Smooth muscle cell (in vitro differentiated cells): ENCODE measurements around the gene APBA2. TPM values are rescaled to one million over a fixed set of nuclear protein-coding genes. Genes with fewer than 3 reads are reported as not detected.

Experiments
- DNase-seq: peaks from one replicate; lab custom pipeline; 2025; ENCODE audit not compliant: unreplicated experiment; lab: John Stamatoyannopoulos, UW
- H2AFZ ChIP-seq: fragments of 200-600 bp; sonication (generic); 2 replicates; pipeline ENCODE4 v1.6.0; 2016; ENCODE audit warnings: antibody characterized with exemption, low read depth, mild to moderate bottlenecking
- H3F3A ChIP-seq: fragments of 200-600 bp; sonication (generic); 2 replicates; pipeline ENCODE4 v1.6.0; 2017; ENCODE audit warnings: antibody characterized with exemption, low read depth
- H3K27ac ChIP-seq: fragments of 200-600 bp; sonication (generic); 2 replicates; pipeline ENCODE4 v1.5.1; 2016; ENCODE audit warnings: low read depth, mild to moderate bottlenecking
- H3K27me3 ChIP-seq: fragments of 200-600 bp; sonication (generic); 2 replicates; pipeline ENCODE4 v1.6.1; 2016; ENCODE audit warnings: low read depth, mild to moderate bottlenecking
- H3K36me3 ChIP-seq: fragments of 200-600 bp; sonication (generic); 2 replicates; pipeline ENCODE4 v1.5.1; 2016; ENCODE audit warnings: low read depth
- H3K4me1 ChIP-seq: fragments of 200-600 bp; sonication (generic); 2 replicates; pipeline ENCODE4 v1.5.1; 2016; ENCODE audit warnings: low read depth
- H3K4me2 ChIP-seq: fragments of 200-600 bp; sonication (generic); 2 replicates; pipeline ENCODE4 v1.6.0; 2016; ENCODE audit warnings: mild to moderate bottlenecking
- H3K4me3 ChIP-seq: fragments of 200-600 bp; sonication (generic); 2 replicates; pipeline ENCODE4 v1.5.1; 2016; ENCODE audit warnings: mild to moderate bottlenecking
- H3K79me2 ChIP-seq: fragments of 200-600 bp; sonication (generic); 2 replicates; pipeline ENCODE4 v1.6.0; 2016; ENCODE audit warnings: low read depth, mild to moderate bottlenecking
- H3K9ac ChIP-seq: fragments of 200-600 bp; sonication (generic); 2 replicates; pipeline ENCODE4 v1.6.0; 2016; ENCODE audit warnings: low read depth
- H3K9me3 ChIP-seq: fragments of 200-600 bp; sonication (generic); replicated peaks from 2 replicates; pipeline ENCODE4 v1.5.1; 2016; ENCODE audit warnings: low read depth
- H4K20me1 ChIP-seq: fragments of 200-600 bp; sonication (generic); 2 replicates; pipeline ENCODE4 v1.6.0; 2016; ENCODE audit warnings: low read depth
- CTCF ChIP-seq: fragments of 200-600 bp; sonication (generic); IDR thresholded peaks from 2 replicates; pipeline ENCODE4 v1.5.1; 2017; ENCODE audit warnings: borderline replicate concordance, mild to moderate bottlenecking, antibody characterized with exemption; ENCODE audit not compliant: insufficient read depth, poor library complexity, severe bottlenecking
- WGBS: methylation state at CpG from one replicate; pipeline ENCODE4 v1.1.7; 2016; ENCODE audit warnings: low lambda C conversion rate; 5-methylcytosine and 5-hydroxymethylcytosine counted together
- polyA plus RNA-seq: library from polyadenylated mRNA; unstranded; fragments of >200 nt; fragmentation: Nextera tagmentation; extraction: Ambion mirVana; gene quantifications from 2 replicates; pipeline ENCODE4 v1.2.1, GENCODE V29; 2016
- total RNA-seq: library from RNA; depleted of rRNA; stranded (reverse); fragments of >200 nt; gene quantifications from 2 replicates; pipeline ENCODE4 v1.2.3, GENCODE V29; 2014

The APBA2 gene
- total and polyA plus RNA-seq, 2 experiments from 2014 or later, result 10.2 to 14.9 TPM

DNA sequence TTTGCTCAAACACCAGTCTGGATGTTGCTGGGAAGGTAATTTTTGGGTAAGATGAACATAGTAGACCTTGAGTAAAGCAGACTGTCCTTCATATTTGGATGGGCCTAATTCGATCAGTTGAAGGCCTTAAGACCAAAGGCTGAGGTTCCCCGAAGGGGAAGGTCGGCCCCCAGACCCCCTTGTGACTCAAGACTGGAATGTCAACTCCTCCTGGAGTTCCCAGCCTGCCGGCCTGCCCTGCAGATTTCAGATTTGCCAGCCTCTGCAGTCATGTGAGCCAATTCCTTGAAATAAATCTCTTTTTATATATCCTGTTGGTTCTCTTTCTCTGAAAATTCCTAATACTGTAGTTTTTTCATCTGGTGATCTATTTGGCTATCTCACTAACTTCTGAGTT is 146.5 kb downstream of the APBA2 start:
- H4K20me1 ChIP-seq, result no peaks in the 10 kb centered on the region
- no peaks in the 10 kb centered on the region for H3F3A ChIP-seq
- H3K79me2 ChIP-seq, result no peaks in the 10 kb centered on the region
- no peak overlapping the region for H2AFZ ChIP-seq
- TF ChIP-seq CTCF, result no peak
- H3K4me2 ChIP-seq, result no peak overlapping the region
- WGBS, result 92% methylated on average over 4 of the region's 4 CpGs
- H3K9me3 ChIP-seq, result peaks cover 5% of the 10 kb centered on the region
- no peaks in the 10 kb centered on the region for H3K36me3 ChIP-seq
- no peak overlapping the region for H3K27ac ChIP-seq
- no peaks in the 10 kb centered on the region for H3K4me1 ChIP-seq
- H3K27me3 ChIP-seq, result no peaks in the 10 kb centered on the region
- H3K4me3 ChIP-seq, result no peak overlapping the region
- no peak for DNase-seq
- H3K9ac ChIP-seq, result no peak overlapping the region

DNA sequence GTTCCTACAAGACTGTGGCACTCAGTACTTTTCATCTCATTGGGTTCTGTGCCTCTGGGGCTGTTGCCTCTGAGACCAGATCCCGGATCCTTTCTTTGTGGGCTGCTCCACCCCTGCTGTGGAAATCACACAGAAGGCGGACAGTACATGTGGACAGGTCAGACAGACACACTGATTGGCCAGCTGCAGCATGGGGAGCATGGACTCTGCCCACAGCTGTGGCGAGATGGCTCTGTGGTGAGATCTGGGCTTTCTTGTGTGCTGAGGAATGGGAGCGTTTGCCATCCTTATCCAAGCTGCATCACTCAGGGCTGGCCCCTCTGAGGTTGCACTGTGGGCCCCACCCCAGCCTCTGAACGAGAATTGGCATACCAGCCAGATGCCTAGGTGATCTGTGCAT is 147.0 kb downstream of the APBA2 start:
- no peak for TF ChIP-seq CTCF
- no peak for DNase-seq
- Histone ChIP-seq H3K27ac (no peak overlapping the region), H3K79me2 (no peaks in the 10 kb centered on the region), H3F3A (no peaks in the 10 kb centered on the region), H3K9me3 (peaks cover 5% of the 10 kb centered on the region), H3K27me3 (no peaks in the 10 kb centered on the region), H4K20me1 (no peaks in the 10 kb centered on the region), H2AFZ (no peak overlapping the region), H3K4me2 (no peak overlapping the region), H3K4me3 (no peak overlapping the region), H3K4me1 (no peaks in the 10 kb centered on the region), H3K36me3 (no peaks in the 10 kb centered on the region), H3K9ac (no peak overlapping the region)
- WGBS, result 98% methylated on average over 5 of the region's 5 CpGs

DNA sequence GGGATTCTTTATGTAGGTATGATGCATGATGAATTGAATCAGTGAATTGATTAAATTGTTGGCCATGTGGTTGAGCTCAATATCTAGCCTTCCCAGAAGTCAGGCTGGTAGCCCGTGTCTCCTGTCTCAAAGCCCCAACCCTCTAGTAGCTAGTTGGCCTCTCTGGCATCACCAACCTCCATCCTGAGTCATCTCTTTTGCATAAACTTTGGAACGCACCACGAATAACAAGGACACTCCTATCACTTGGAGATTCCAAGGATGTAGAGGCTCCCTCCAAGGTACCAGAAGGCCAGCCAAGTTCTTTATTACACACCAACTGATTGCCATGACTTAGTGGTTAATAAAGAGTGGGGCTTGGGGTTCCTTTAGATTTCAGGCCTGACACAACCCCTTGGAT is 148.4 kb downstream of the APBA2 start:
- Histone ChIP-seq H3K9ac (no peak overlapping the region), H3K4me1 (peaks cover under 1% of the 10 kb centered on the region), H3K79me2 (no peaks in the 10 kb centered on the region), H3K4me2 (no peak overlapping the region), H3K27ac (no peak overlapping the region), H2AFZ (no peak overlapping the region), H3K27me3 (no peaks in the 10 kb centered on the region), H3F3A (no peaks in the 10 kb centered on the region), H4K20me1 (no peaks in the 10 kb centered on the region), H3K36me3 (no peaks in the 10 kb centered on the region), H3K9me3 (peaks cover 5% of the 10 kb centered on the region), H3K4me3 (no peak overlapping the region)
- no peak for TF ChIP-seq CTCF
- 29% methylated on average over 3 of the region's 3 CpGs for WGBS
- no peak for DNase-seq

- DNase-seq, result no peak
- Histone ChIP-seq H2AFZ (no peak overlapping the region), H3K4me3 (no peak overlapping the region), H4K20me1 (no peaks in the 10 kb centered on the region), H3K4me1 (peaks cover 7% of the 10 kb centered on the region), H3K27ac (no peak overlapping the region), H3F3A (no peaks in the 10 kb centered on the region), H3K4me2 (no peak overlapping the region), H3K36me3 (no peaks in the 10 kb centered on the region), H3K9me3 (peaks cover 5% of the 10 kb centered on the region), H3K79me2 (no peaks in the 10 kb centered on the region), H3K27me3 (no peaks in the 10 kb centered on the region), H3K9ac (no peak overlapping the region)
- 95% methylated on average over 4 of the region's 4 CpGs for WGBS
- TF ChIP-seq CTCF, result no peak
These were observed 149.0 kb downstream of the APBA2 start for GRCh38 chr15:29034593-29035335.
